ENCODE results near the gene TMEM63B. TPM values are rescaled to one million over a fixed set of nuclear protein-coding genes. Genes with fewer than 3 reads are reported as not detected.
"Not testable (repeated sequence)": the region's sequence is repeated elsewhere in the genome, so short reads cannot be mapped to it uniquely, and the experiment has no call there.

The TMEM63B gene
- total RNA-seq, 1 donor from 2014 or later, result 54.9 TPM

DNA sequence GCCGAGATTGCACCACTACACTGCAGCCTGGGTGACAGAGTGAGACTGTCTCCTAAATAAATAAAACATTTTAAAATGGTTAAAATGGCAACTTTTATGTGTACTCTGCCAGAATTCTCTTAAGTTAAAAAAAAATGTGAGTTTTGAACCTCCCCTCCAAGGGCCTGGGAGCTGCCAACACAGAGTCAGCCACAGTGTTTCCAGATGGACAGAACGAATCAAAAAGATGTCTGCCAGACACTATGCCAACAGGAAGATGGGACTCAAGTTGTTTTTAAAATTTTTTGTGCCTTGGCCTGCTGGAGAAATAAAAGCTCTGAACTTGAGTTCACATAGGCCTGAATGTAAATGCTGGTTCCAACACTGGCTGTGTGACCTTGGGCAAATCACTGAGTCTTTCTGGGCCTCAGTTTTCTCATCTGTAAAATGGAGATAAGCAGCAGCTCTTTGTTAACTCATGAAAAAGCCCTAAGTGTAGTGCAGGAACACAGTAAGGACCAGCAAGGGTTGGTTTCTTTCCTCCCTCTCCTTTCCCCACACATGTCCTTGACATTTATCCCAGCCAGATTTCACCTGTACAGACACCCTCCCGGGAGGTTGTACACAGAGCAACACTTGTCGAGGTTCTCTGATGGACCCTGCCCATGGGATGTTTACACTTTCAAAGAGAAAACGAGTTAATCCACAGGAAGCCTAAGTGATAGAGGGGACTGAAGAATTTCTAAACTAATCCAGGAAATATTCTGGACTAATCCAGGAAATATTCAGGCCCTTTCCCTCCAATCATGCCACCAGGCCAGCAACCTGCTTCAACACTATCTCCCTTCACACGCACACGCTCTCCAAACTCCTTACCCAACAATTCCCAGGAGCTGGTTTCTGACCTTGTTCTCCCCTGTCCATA is 35.1 kb upstream of the TMEM63B start:
- Mint-ChIP-seq H3K36me3 (peaks cover 16% of the 10 kb centered on the region), H3K4me1 (no peaks in the 10 kb centered on the region), H3K27me3 (ENCODE audit: low read depth) (no peaks in the 10 kb centered on the region), H3K4me3 (no peak overlapping the region), H3K9me3 (no peaks in the 10 kb centered on the region), H3K27ac (no peak overlapping the region)
- TF ChIP-seq, protein P1, sequence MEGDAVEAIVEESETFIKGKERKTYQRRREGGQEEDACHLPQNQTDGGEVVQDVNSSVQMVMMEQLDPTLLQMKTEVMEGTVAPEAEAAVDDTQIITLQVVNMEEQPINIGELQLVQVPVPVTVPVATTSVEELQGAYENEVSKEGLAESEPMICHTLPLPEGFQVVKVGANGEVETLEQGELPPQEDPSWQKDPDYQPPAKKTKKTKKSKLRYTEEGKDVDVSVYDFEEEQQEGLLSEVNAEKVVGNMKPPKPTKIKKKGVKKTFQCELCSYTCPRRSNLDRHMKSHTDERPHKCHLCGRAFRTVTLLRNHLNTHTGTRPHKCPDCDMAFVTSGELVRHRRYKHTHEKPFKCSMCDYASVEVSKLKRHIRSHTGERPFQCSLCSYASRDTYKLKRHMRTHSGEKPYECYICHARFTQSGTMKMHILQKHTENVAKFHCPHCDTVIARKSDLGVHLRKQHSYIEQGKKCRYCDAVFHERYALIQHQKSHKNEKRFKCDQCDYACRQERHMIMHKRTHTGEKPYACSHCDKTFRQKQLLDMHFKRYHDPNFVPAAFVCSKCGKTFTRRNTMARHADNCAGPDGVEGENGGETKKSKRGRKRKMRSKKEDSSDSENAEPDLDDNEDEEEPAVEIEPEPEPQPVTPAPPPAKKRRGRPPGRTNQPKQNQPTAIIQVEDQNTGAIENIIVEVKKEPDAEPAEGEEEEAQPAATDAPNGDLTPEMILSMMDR (IDR thresholded peaks at IDR 0.05; ENCODE audit: unreplicated experiment), result no peak
- no peak for DNase-seq (ENCODE audit: low spot score in 2 of 2, unreplicated experiment in 2 of 2)

DNA sequence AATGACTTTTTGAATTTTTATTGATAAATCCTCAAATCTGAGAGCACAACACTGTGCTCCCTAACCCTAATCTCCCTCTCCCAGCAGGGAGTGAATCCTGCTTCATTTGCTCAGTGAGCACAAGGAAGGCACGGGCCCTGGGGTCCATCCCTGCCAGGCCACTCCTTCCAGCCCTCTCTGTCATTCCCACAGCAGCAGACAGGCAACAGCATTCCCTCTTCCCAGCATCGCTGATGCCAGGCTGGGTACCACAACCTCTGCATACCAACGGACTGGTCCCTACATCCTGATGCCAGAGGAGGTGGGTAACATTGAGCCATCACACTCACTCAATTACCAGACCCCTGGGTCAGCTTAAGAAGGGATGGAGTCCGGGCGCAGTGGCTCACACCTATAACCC is 34.3 kb upstream of the TMEM63B start:
- Mint-ChIP-seq H3K36me3 (peaks cover 16% of the 10 kb centered on the region), H3K9me3 (no peaks in the 10 kb centered on the region), H3K27ac (no peak overlapping the region), H3K4me3 (no peak overlapping the region), H3K27me3 (ENCODE audit: low read depth) (no peaks in the 10 kb centered on the region), H3K4me1 (no peaks in the 10 kb centered on the region)
- TF ChIP-seq, protein P1 (IDR thresholded peaks at IDR 0.05; ENCODE audit: unreplicated experiment), result no peak
- no peak for DNase-seq (ENCODE audit: low spot score in 2 of 2, unreplicated experiment in 2 of 2)

DNA sequence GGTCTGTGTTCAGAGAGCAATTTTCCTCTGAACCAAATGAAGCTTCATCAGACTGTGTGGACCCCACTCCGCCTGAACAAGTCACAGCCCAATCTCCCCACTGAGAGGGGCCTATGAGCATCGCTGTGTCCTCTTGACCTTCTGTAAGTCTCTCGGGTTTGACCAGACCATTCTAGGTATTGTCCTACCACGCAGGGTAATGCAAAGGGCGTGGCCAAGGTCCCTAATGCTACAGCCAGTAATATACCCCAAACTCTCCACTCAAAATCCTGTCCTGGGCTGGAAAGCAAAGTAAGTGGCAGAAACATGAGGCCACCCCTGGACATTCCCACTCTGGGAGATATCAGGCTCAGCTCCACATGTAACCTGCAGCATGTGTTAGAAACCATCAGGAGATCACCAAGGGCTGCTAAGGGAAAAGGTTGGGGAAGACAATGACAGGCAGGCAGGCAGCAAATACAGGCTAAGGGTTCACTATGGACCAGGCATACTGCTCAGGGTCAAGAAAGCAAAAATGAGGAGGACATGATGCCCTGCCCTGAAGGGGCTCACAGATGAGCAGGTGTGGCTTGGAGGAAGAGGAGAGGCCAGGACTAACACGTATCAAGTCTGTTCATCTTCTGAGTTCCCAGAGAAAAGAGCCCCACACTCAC is 33.5 kb upstream of the TMEM63B start:
- TF ChIP-seq, protein P1 (IDR thresholded peaks at IDR 0.05; ENCODE audit: unreplicated experiment), result no peak
- H3K4me3 Mint-ChIP-seq, result no peak overlapping the region
- no peak overlapping the region for H3K27ac Mint-ChIP-seq
- H3K4me1 Mint-ChIP-seq, result no peaks in the 10 kb centered on the region
- no peaks in the 10 kb centered on the region for H3K9me3 Mint-ChIP-seq
- H3K36me3 Mint-ChIP-seq, result peaks cover 16% of the 10 kb centered on the region
- no peaks in the 10 kb centered on the region for H3K27me3 Mint-ChIP-seq (ENCODE audit: low read depth)
- DNase-seq (ENCODE audit: low spot score in 2 of 2, unreplicated experiment in 2 of 2), result no peak

DNA sequence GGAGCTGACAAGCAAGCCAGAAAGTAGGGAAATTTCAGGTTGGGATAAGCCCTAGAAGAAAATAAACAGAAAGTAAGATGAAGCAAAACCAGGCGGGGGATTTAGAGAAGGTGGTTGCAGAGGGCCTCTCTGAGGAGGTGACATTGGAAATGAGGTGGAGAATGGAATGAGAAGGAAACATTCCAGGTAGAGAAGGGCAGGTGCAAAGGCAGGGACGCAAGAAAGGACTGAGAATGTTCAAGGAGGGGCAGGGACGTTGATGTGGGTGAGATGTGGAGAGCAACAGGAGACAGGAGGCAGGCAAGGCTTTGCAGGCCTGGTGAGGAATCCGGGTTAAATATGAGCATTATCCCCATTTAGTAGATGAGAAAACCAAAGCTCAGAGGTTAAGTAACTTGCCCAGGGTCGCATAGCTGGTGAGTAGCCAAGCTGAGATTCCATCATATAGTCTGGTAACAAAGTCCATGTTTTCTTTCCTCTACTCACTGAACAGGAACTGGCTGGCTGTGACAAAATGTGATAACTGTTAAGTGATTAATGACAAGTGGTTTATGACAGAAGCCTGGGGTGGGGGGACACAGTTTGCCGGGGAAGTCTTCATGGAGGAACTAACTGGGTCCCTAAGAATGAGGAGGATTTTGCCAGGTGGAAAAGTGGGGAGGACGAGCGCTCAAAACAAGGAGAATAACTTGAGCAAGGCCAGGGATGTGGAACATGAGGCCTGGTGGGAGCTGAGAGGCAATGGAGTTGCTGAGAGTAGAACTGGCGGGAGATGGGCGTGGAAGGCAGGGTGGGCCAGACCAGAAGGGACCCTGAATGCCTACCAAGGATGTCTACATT is 32.7 kb upstream of the TMEM63B start:
- DNase-seq (ENCODE audit: low spot score in 2 of 2, unreplicated experiment in 2 of 2), result no peak
- peaks cover 16% of the 10 kb centered on the region for H3K36me3 Mint-ChIP-seq
- no peaks in the 10 kb centered on the region for H3K4me1 Mint-ChIP-seq
- H3K27me3 Mint-ChIP-seq (ENCODE audit: low read depth), result no peaks in the 10 kb centered on the region
- H3K27ac Mint-ChIP-seq, result no peak overlapping the region
- no peaks in the 10 kb centered on the region for H3K9me3 Mint-ChIP-seq
- TF ChIP-seq, protein P1 (IDR thresholded peaks at IDR 0.05; ENCODE audit: unreplicated experiment), result no peak
- H3K4me3 Mint-ChIP-seq, result no peak overlapping the region

DNA sequence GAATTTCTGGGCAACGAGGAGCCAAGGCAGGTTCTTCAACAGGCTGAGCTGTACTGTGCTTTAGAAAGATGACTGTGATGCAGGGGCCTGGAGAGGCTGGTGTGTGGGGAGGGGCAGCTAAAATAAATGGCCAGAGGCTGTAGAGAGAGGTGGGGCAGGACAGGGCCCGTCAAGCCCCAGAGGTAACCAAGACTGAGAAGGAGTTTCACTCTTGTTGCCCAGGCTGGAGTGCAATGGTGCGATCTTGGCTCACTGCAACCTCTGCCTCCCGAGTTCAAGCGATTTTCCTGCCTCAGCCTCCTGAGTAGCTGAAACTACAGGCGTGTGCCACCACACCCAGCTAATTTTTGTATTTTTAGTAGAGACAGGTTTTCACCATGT is 32.1 kb upstream of the TMEM63B start:
- H3K4me3 Mint-ChIP-seq; H3K27me3 Mint-ChIP-seq (ENCODE audit: low read depth); H3K9me3 Mint-ChIP-seq; H3K27ac Mint-ChIP-seq; DNase-seq (ENCODE audit: low spot score in 2 of 2, unreplicated experiment in 2 of 2); H3K4me1 Mint-ChIP-seq: not testable (repeated sequence)
- H3K36me3 Mint-ChIP-seq, result peaks cover 16% of the 10 kb centered on the region
